ENCODE data around the gene TSHZ1.

TSHZ1 gene

GRCh38 chr18:75170022-75170789, 40.4 kb upstream of the TSHZ1 start:
- H3K9ac ChIP-seq (ENCODE audit: low read length): no peak overlapping the region
- no peak overlapping the region for H3K4me3 ChIP-seq (ENCODE audit: low read length)
- H3K9me3 ChIP-seq (ENCODE audit: control insufficient read depth, low read depth, low read length): no peaks in the 10 kb centered on the region
- no peaks in the 10 kb centered on the region for H3K27me3 ChIP-seq (ENCODE audit: control insufficient read depth, insufficient read depth, low read length)
- H3K36me3 ChIP-seq (ENCODE audit: control insufficient read depth, low read depth, low read length): no peaks in the 10 kb centered on the region
- no peak overlapping the region for H3K27ac ChIP-seq (ENCODE audit: low read length)
- H3K4me1 ChIP-seq (ENCODE audit: control insufficient read depth, low read depth, low read length): no peaks in the 10 kb centered on the region

GRCh38 chr18:75170916-75171315, 39.7 kb upstream of the TSHZ1 start:
- no peaks in the 10 kb centered on the region for H3K36me3 ChIP-seq (ENCODE audit: control insufficient read depth, low read depth, low read length)
- no peak overlapping the region for H3K4me3 ChIP-seq (ENCODE audit: low read length)
- H3K9me3 ChIP-seq (ENCODE audit: control insufficient read depth, low read depth, low read length): no peaks in the 10 kb centered on the region
- H3K27ac ChIP-seq (ENCODE audit: low read length): no peak overlapping the region
- no peaks in the 10 kb centered on the region for H3K4me1 ChIP-seq (ENCODE audit: control insufficient read depth, low read depth, low read length)
- H3K27me3 ChIP-seq (ENCODE audit: control insufficient read depth, insufficient read depth, low read length): no peaks in the 10 kb centered on the region
- no peak overlapping the region for H3K9ac ChIP-seq (ENCODE audit: low read length)

- Histone ChIP-seq H3K4me3 (ENCODE audit: low read length) (no peak overlapping the region), H3K27me3 (ENCODE audit: control insufficient read depth, insufficient read depth, low read length) (no peaks in the 10 kb centered on the region), H3K36me3 (ENCODE audit: control insufficient read depth, low read depth, low read length) (no peaks in the 10 kb centered on the region), H3K4me1 (ENCODE audit: control insufficient read depth, low read depth, low read length) (no peaks in the 10 kb centered on the region), H3K9ac (ENCODE audit: low read length) (no peak overlapping the region), H3K27ac (ENCODE audit: low read length) (no peak overlapping the region), H3K9me3 (ENCODE audit: control insufficient read depth, low read depth, low read length) (no peaks in the 10 kb centered on the region)
Measured at GRCh38 chr18:75172299-75173124, 38.1 kb upstream of the TSHZ1 start.

- Histone ChIP-seq H3K27me3 (ENCODE audit: control insufficient read depth, insufficient read depth, low read length) (no peaks in the 10 kb centered on the region), H3K9me3 (ENCODE audit: control insufficient read depth, low read depth, low read length) (no peaks in the 10 kb centered on the region), H3K36me3 (ENCODE audit: control insufficient read depth, low read depth, low read length) (no peaks in the 10 kb centered on the region), H3K4me1 (ENCODE audit: control insufficient read depth, low read depth, low read length) (no peaks in the 10 kb centered on the region), H3K9ac (ENCODE audit: low read length) (no peak overlapping the region), H3K27ac (ENCODE audit: low read length) (no peak overlapping the region), H3K4me3 (ENCODE audit: low read length) (no peak overlapping the region)
Measured at GRCh38 chr18:75173125-75173432, 37.5 kb upstream of the TSHZ1 start.

- Histone ChIP-seq H3K27ac (ENCODE audit: low read length) (no peak overlapping the region), H3K4me1 (ENCODE audit: control insufficient read depth, low read depth, low read length) (no peaks in the 10 kb centered on the region), H3K4me3 (ENCODE audit: low read length) (no peak overlapping the region), H3K27me3 (ENCODE audit: control insufficient read depth, insufficient read depth, low read length) (no peaks in the 10 kb centered on the region), H3K9ac (ENCODE audit: low read length) (no peak overlapping the region), H3K36me3 (ENCODE audit: control insufficient read depth, low read depth, low read length) (no peaks in the 10 kb centered on the region), H3K9me3 (ENCODE audit: control insufficient read depth, low read depth, low read length) (no peaks in the 10 kb centered on the region)
Measured at GRCh38 chr18:75173738-75174137, 36.9 kb upstream of the TSHZ1 start.

GRCh38 chr18:75176849-75177248, 33.7 kb upstream of the TSHZ1 start:
- Histone ChIP-seq H3K4me3 (ENCODE audit: low read length) (no peak overlapping the region), H3K4me1 (ENCODE audit: control insufficient read depth, low read depth, low read length) (no peaks in the 10 kb centered on the region), H3K27ac (ENCODE audit: low read length) (no peak overlapping the region), H3K36me3 (ENCODE audit: control insufficient read depth, low read depth, low read length) (no peaks in the 10 kb centered on the region), H3K9ac (ENCODE audit: low read length) (no peak overlapping the region), H3K9me3 (ENCODE audit: control insufficient read depth, low read depth, low read length) (no peaks in the 10 kb centered on the region), H3K27me3 (ENCODE audit: control insufficient read depth, insufficient read depth, low read length) (no peaks in the 10 kb centered on the region)

- H3K27ac ChIP-seq (ENCODE audit: low read length): no peak overlapping the region
- H3K9me3 ChIP-seq (ENCODE audit: control insufficient read depth, low read depth, low read length): no peaks in the 10 kb centered on the region
- no peak overlapping the region for H3K4me3 ChIP-seq (ENCODE audit: low read length)
- H3K27me3 ChIP-seq (ENCODE audit: control insufficient read depth, insufficient read depth, low read length): no peaks in the 10 kb centered on the region
- H3K4me1 ChIP-seq (ENCODE audit: control insufficient read depth, low read depth, low read length): no peaks in the 10 kb centered on the region
- no peaks in the 10 kb centered on the region for H3K36me3 ChIP-seq (ENCODE audit: control insufficient read depth, low read depth, low read length)
- no peak overlapping the region for H3K9ac ChIP-seq (ENCODE audit: low read length)
Measured at GRCh38 chr18:75178376-75178775, 32.2 kb upstream of the TSHZ1 start.

GRCh38 chr18:75179819-75180600, 30.6 kb upstream of the TSHZ1 start:
- Histone ChIP-seq H3K27me3 (ENCODE audit: control insufficient read depth, insufficient read depth, low read length) (no peaks in the 10 kb centered on the region), H3K4me1 (ENCODE audit: control insufficient read depth, low read depth, low read length) (no peaks in the 10 kb centered on the region), H3K9ac (ENCODE audit: low read length) (no peak overlapping the region), H3K4me3 (ENCODE audit: low read length) (no peak overlapping the region), H3K9me3 (ENCODE audit: control insufficient read depth, low read depth, low read length) (no peaks in the 10 kb centered on the region), H3K36me3 (ENCODE audit: control insufficient read depth, low read depth, low read length) (no peaks in the 10 kb centered on the region), H3K27ac (ENCODE audit: low read length) (no peak overlapping the region)

- Histone ChIP-seq H3K27ac (ENCODE audit: low read length) (no peak overlapping the region), H3K9me3 (ENCODE audit: control insufficient read depth, low read depth, low read length) (no peaks in the 10 kb centered on the region), H3K4me3 (ENCODE audit: low read length) (no peak overlapping the region), H3K27me3 (ENCODE audit: control insufficient read depth, insufficient read depth, low read length) (no peaks in the 10 kb centered on the region), H3K9ac (ENCODE audit: low read length) (no peak overlapping the region), H3K4me1 (ENCODE audit: control insufficient read depth, low read depth, low read length) (no peaks in the 10 kb centered on the region), H3K36me3 (ENCODE audit: control insufficient read depth, low read depth, low read length) (no peaks in the 10 kb centered on the region)
Measured at GRCh38 chr18:75183524-75183923, 27.1 kb upstream of the TSHZ1 start.

- Histone ChIP-seq H3K9me3 (ENCODE audit: control insufficient read depth, low read depth, low read length) (no peaks in the 10 kb centered on the region), H3K4me1 (ENCODE audit: control insufficient read depth, low read depth, low read length) (no peaks in the 10 kb centered on the region), H3K9ac (ENCODE audit: low read length) (no peak overlapping the region), H3K27ac (ENCODE audit: low read length) (no peak overlapping the region), H3K27me3 (ENCODE audit: control insufficient read depth, insufficient read depth, low read length) (no peaks in the 10 kb centered on the region), H3K4me3 (ENCODE audit: low read length) (no peak overlapping the region), H3K36me3 (ENCODE audit: control insufficient read depth, low read depth, low read length) (no peaks in the 10 kb centered on the region)
Measured at GRCh38 chr18:75183973-75184493, 26.6 kb upstream of the TSHZ1 start.

GRCh38 chr18:75185460-75185859, 25.1 kb upstream of the TSHZ1 start:
- Histone ChIP-seq H3K4me3 (ENCODE audit: low read length) (no peak overlapping the region), H3K36me3 (ENCODE audit: control insufficient read depth, low read depth, low read length) (no peaks in the 10 kb centered on the region), H3K27me3 (ENCODE audit: control insufficient read depth, insufficient read depth, low read length) (no peaks in the 10 kb centered on the region), H3K9me3 (ENCODE audit: control insufficient read depth, low read depth, low read length) (no peaks in the 10 kb centered on the region), H3K9ac (ENCODE audit: low read length) (no peak overlapping the region), H3K4me1 (ENCODE audit: control insufficient read depth, low read depth, low read length) (no peaks in the 10 kb centered on the region), H3K27ac (ENCODE audit: low read length) (no peak overlapping the region)

Data from iPS-18a (cell line).